Measurements from ENCODE around the gene NAB1. TPM values are rescaled to one million over a fixed set of nuclear protein-coding genes. Genes with fewer than 3 reads are reported as not detected.

The NAB1 gene
- total RNA-seq, 1 donor from 2014 or later, result 31.3 TPM

- no peak overlapping the region for H3K4me3 Mint-ChIP-seq
- peaks cover 18% of the 10 kb centered on the region for H3K36me3 Mint-ChIP-seq (ENCODE audit: low read depth)
- no peaks in the 10 kb centered on the region for H3K9me3 Mint-ChIP-seq
- no peak for TF ChIP-seq CTCF (IDR thresholded peaks at IDR 0.05)
- peaks cover 1% of the 10 kb centered on the region for H3K4me1 Mint-ChIP-seq
- no peak overlapping the region for H3K27ac Mint-ChIP-seq
- DNase-seq, result no peak
- intact Hi-C loops (cut with micrococcal nuclease), result no loop called here
- CTCF ChIA-PET, result no interaction called here
- no peaks in the 10 kb centered on the region for H3K27me3 Mint-ChIP-seq
- no peak for ATAC-seq (ENCODE audit: low read depth)
- POLR2A ChIA-PET, result no interaction called here
These were observed 10.7 kb downstream of the NAB1 start for GRCh38 chr2:190659553-190659952.

GRCh38 chr2:190662754-190663153, 13.9 kb downstream of the NAB1 start:
- ChIA-PET POLR2A (interaction anchor here (1.1 to 1.6 kb wide), 2 partner anchors 16 to 17 kb away, joined by 3 to 4 read pairs; no protein-coding TSS in a partner anchor), CTCF (interaction anchor here (1.1 kb wide), 1 partner anchor 10 kb away, joined by 3 read pairs; no protein-coding TSS in a partner anchor)
- H3K27me3 Mint-ChIP-seq, result no peaks in the 10 kb centered on the region
- H3K4me1 Mint-ChIP-seq, result peaks cover 1% of the 10 kb centered on the region
- ATAC-seq (ENCODE audit: low read depth), result no peak
- DNase-seq, result no peak
- intact Hi-C loops (cut with micrococcal nuclease), result no loop called here
- no peak overlapping the region for H3K4me3 Mint-ChIP-seq
- TF ChIP-seq CTCF (IDR thresholded peaks at IDR 0.05), result no peak
- H3K27ac Mint-ChIP-seq, result no peak overlapping the region
- H3K9me3 Mint-ChIP-seq, result peaks cover 2% of the 10 kb centered on the region
- H3K36me3 Mint-ChIP-seq (ENCODE audit: low read depth), result peaks cover 21% of the 10 kb centered on the region

- ATAC-seq (ENCODE audit: low read depth) (no peak), DNase-seq (no peak)
- intact Hi-C loops (cut with micrococcal nuclease), result no loop called here
- TF ChIP-seq CTCF (IDR thresholded peaks at IDR 0.05), result no peak
- Mint-ChIP-seq H3K27me3 (no peaks in the 10 kb centered on the region), H3K4me3 (no peak overlapping the region), H3K27ac (no peak overlapping the region), H3K36me3 (ENCODE audit: low read depth) (peaks cover 21% of the 10 kb centered on the region), H3K9me3 (peaks cover 2% of the 10 kb centered on the region), H3K4me1 (peaks cover 1% of the 10 kb centered on the region)
- CTCF ChIA-PET, result interaction anchor here (1.1 kb wide), 1 partner anchor 11 kb away, joined by 3 read pairs; no protein-coding TSS in a partner anchor
- POLR2A ChIA-PET, result interaction anchor here (1.6 kb wide), 1 partner anchor 16 kb away, joined by 4 read pairs; no protein-coding TSS in a partner anchor
These were observed 14.5 kb downstream of the NAB1 start for GRCh38 chr2:190663348-190663747.

- Mint-ChIP-seq H3K27me3 (no peaks in the 10 kb centered on the region), H3K4me1 (peaks cover 1% of the 10 kb centered on the region), H3K4me3 (no peak overlapping the region), H3K9me3 (peaks cover 2% of the 10 kb centered on the region), H3K36me3 (ENCODE audit: low read depth) (peaks cover 21% of the 10 kb centered on the region), H3K27ac (no peak overlapping the region)
- no peak for ATAC-seq (ENCODE audit: low read depth)
- ChIA-PET POLR2A (interaction anchor here (0.6 to 1.6 kb wide), 3 partner anchors 15 to 111 kb away, joined by 4 to 10 read pairs (median 4); partner anchors contain the start of gene NAB1), CTCF (no interaction called here)
- no peak for TF ChIP-seq CTCF (IDR thresholded peaks at IDR 0.05)
- intact Hi-C loops (cut with micrococcal nuclease), result no loop called here
- no peak for DNase-seq
These were observed 15.0 kb downstream of the NAB1 start for GRCh38 chr2:190663839-190664238.

GRCh38 chr2:190664240-190664639, 15.4 kb downstream of the NAB1 start:
- ATAC-seq (ENCODE audit: low read depth) (no peak), DNase-seq (no peak)
- POLR2A ChIA-PET, result interaction anchor here (0.6 to 1.6 kb wide), 3 partner anchors 15 to 111 kb away, joined by 4 to 10 read pairs (median 4); partner anchors contain the start of gene NAB1
- peaks cover 2% of the 10 kb centered on the region for H3K9me3 Mint-ChIP-seq
- H3K27ac Mint-ChIP-seq, result no peak overlapping the region
- peaks cover 19% of the 10 kb centered on the region for H3K36me3 Mint-ChIP-seq (ENCODE audit: low read depth)
- intact Hi-C loops (cut with micrococcal nuclease), result no loop called here
- no peak for TF ChIP-seq CTCF (IDR thresholded peaks at IDR 0.05)
- H3K27me3 Mint-ChIP-seq, result no peaks in the 10 kb centered on the region
- H3K4me3 Mint-ChIP-seq, result no peak overlapping the region
- CTCF ChIA-PET, result no interaction called here
- H3K4me1 Mint-ChIP-seq, result peaks cover 2% of the 10 kb centered on the region
